Measurements from ENCODE around the gene ZNF319. TPM values are rescaled to one million over a fixed set of nuclear protein-coding genes. Genes with fewer than 3 reads are reported as not detected.

ZNF319 gene
- polyA plus RNA-seq, 1 donor from 2014 or later = 7.0 TPM

- no peak overlapping the region for H2AFZ ChIP-seq (ENCODE audit: low read depth, low read length)
These were observed 43.4 kb downstream of the ZNF319 start for GRCh38 chr16:57956924-57957672.

DNA sequence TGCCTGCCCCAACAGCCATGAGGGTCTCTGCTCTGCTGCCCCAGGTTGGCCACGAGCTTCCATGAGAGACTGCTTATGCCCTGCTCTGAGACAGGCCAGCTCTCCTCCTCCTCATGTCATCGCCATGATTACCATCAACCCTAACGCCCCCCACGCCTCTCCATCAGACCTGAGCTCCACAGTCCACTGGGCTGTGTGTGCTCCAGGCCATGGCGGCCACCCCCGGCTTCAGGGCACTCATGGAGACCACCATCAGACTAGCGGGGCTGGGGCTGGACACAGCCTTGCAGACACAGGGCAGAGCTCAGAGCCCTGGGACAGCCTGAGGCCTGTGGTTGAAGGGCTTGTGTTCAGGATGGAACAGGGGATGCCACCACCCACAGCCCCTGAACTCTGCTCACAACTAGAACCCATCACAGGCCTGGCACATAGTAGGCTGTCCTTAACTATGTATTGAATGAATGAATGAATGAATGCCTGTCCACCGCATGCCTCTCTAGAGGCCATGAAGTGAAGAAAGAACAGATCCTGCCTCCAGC, 44.1 kb downstream of the ZNF319 start:
- Histone ChIP-seq H3K9me3 (ENCODE audit: low read length) (no peaks in the 10 kb centered on the region), H3K9ac (ENCODE audit: low read length) (no peak overlapping the region), H3K9me2 (ENCODE audit: insufficient read depth, low read length) (no peaks in the 10 kb centered on the region), H3K79me2 (replicated peaks; ENCODE audit: insufficient read depth, low read length) (no peaks in the 10 kb centered on the region), H3K4me3 (ENCODE audit: low read length) (no peak overlapping the region), H3F3A (ENCODE audit: insufficient read depth, low read length, poor library complexity, severe bottlenecking) (no peaks in the 10 kb centered on the region), H3K36me3 (ENCODE audit: insufficient read depth, low read length) (no peaks in the 10 kb centered on the region), H3K4me2 (ENCODE audit: low read length) (no peak overlapping the region), H2AFZ (ENCODE audit: low read depth, low read length) (no peak overlapping the region), H4K20me1 (ENCODE audit: insufficient read depth) (no peaks in the 10 kb centered on the region), H3K27me3 (ENCODE audit: insufficient read depth, low read depth, low read length) (no peaks in the 10 kb centered on the region), H3K27ac (ENCODE audit: low read length) (no peak overlapping the region)
- TF ChIP-seq, protein P1, sequence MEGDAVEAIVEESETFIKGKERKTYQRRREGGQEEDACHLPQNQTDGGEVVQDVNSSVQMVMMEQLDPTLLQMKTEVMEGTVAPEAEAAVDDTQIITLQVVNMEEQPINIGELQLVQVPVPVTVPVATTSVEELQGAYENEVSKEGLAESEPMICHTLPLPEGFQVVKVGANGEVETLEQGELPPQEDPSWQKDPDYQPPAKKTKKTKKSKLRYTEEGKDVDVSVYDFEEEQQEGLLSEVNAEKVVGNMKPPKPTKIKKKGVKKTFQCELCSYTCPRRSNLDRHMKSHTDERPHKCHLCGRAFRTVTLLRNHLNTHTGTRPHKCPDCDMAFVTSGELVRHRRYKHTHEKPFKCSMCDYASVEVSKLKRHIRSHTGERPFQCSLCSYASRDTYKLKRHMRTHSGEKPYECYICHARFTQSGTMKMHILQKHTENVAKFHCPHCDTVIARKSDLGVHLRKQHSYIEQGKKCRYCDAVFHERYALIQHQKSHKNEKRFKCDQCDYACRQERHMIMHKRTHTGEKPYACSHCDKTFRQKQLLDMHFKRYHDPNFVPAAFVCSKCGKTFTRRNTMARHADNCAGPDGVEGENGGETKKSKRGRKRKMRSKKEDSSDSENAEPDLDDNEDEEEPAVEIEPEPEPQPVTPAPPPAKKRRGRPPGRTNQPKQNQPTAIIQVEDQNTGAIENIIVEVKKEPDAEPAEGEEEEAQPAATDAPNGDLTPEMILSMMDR (IDR thresholded peaks at IDR 0.05; ENCODE audit: poor library complexity, severe bottlenecking) = no peak
- no peak for TF ChIP-seq EZH2 (IDR thresholded peaks at IDR 0.05; ENCODE audit: borderline replicate concordance, insufficient read depth, low read length, poor library complexity, severe bottlenecking)
- TF ChIP-seq RAD21 (conservative IDR thresholded peaks at IDR 0.05) = no peak
- TF ChIP-seq TAF1 (IDR thresholded peaks at IDR 0.05; ENCODE audit: low read depth) = no peak
- TF ChIP-seq SMC3 (conservative IDR thresholded peaks at IDR 0.05; ENCODE audit: poor library complexity) = no peak
- TF ChIP-seq, protein P2, sequence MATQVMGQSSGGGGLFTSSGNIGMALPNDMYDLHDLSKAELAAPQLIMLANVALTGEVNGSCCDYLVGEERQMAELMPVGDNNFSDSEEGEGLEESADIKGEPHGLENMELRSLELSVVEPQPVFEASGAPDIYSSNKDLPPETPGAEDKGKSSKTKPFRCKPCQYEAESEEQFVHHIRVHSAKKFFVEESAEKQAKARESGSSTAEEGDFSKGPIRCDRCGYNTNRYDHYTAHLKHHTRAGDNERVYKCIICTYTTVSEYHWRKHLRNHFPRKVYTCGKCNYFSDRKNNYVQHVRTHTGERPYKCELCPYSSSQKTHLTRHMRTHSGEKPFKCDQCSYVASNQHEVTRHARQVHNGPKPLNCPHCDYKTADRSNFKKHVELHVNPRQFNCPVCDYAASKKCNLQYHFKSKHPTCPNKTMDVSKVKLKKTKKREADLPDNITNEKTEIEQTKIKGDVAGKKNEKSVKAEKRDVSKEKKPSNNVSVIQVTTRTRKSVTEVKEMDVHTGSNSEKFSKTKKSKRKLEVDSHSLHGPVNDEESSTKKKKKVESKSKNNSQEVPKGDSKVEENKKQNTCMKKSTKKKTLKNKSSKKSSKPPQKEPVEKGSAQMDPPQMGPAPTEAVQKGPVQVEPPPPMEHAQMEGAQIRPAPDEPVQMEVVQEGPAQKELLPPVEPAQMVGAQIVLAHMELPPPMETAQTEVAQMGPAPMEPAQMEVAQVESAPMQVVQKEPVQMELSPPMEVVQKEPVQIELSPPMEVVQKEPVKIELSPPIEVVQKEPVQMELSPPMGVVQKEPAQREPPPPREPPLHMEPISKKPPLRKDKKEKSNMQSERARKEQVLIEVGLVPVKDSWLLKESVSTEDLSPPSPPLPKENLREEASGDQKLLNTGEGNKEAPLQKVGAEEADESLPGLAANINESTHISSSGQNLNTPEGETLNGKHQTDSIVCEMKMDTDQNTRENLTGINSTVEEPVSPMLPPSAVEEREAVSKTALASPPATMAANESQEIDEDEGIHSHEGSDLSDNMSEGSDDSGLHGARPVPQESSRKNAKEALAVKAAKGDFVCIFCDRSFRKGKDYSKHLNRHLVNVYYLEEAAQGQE (IDR thresholded peaks at IDR 0.05; ENCODE audit: borderline replicate concordance) = no peak
- TF ChIP-seq POLR2AphosphoS5 (IDR thresholded peaks at IDR 0.05) = no peak
- TF ChIP-seq EP300 (conservative IDR thresholded peaks at IDR 0.05; ENCODE audit: poor library complexity, severe bottlenecking) = no peak
- TF ChIP-seq MXI1 (conservative IDR thresholded peaks at IDR 0.05; ENCODE audit: poor library complexity, severe bottlenecking) = no peak

More at GRCh38 chr16:57956924-57957672, 43.4 kb downstream of the ZNF319 start:
- no peaks in the 10 kb centered on the region for H3K36me3 ChIP-seq (ENCODE audit: insufficient read depth, low read length)
- H3K9ac ChIP-seq (ENCODE audit: low read length) = no peak overlapping the region
- H3K79me2 ChIP-seq (replicated peaks; ENCODE audit: insufficient read depth, low read length) = no peaks in the 10 kb centered on the region
- no peaks in the 10 kb centered on the region for H3K9me2 ChIP-seq (ENCODE audit: insufficient read depth, low read length)
- H4K20me1 ChIP-seq (ENCODE audit: insufficient read depth) = no peaks in the 10 kb centered on the region
- H3K4me2 ChIP-seq (ENCODE audit: low read length) = no peak overlapping the region
- no peak overlapping the region for H3K4me3 ChIP-seq (ENCODE audit: low read length)
- TF ChIP-seq POLR2AphosphoS5 (IDR thresholded peaks at IDR 0.05) (no peak), EP300 (conservative IDR thresholded peaks at IDR 0.05; ENCODE audit: poor library complexity, severe bottlenecking) (no peak), TAF1 (IDR thresholded peaks at IDR 0.05; ENCODE audit: low read depth) (no peak), RAD21 (conservative IDR thresholded peaks at IDR 0.05) (no peak), EZH2 (IDR thresholded peaks at IDR 0.05; ENCODE audit: borderline replicate concordance, insufficient read depth, low read length, poor library complexity, severe bottlenecking) (no peak), MXI1 (conservative IDR thresholded peaks at IDR 0.05; ENCODE audit: poor library complexity, severe bottlenecking) (no peak)
- TF ChIP-seq, protein P1 (IDR thresholded peaks at IDR 0.05; ENCODE audit: poor library complexity, severe bottlenecking) = no peak
- TF ChIP-seq, protein P2 (IDR thresholded peaks at IDR 0.05; ENCODE audit: borderline replicate concordance) = no peak
- no peak overlapping the region for H3K27ac ChIP-seq (ENCODE audit: low read length)
- no peaks in the 10 kb centered on the region for H3K27me3 ChIP-seq (ENCODE audit: insufficient read depth, low read depth, low read length)
- no peaks in the 10 kb centered on the region for H3F3A ChIP-seq (ENCODE audit: insufficient read depth, low read length, poor library complexity, severe bottlenecking)
- no peaks in the 10 kb centered on the region for H3K9me3 ChIP-seq (ENCODE audit: low read length)

Data from neural cell (in vitro differentiated cells).